HG02840 (cell line): ENCODE data around the gene BCL2L15.
A peak's percentile ranks its signal among the peaks of the same experiment; 100 is the strongest.

Experiments
- ATAC-seq: cut with Tn5 transposase; IDR thresholded peaks from one replicate; pipeline ENCODE4 v1.9.1; 2021; ENCODE audit warnings: mild to moderate bottlenecking, moderate library complexity, moderate number of reproducible peaks; ENCODE audit not compliant: unreplicated experiment, low FRiP score

BCL2L15 gene

GRCh38 chr1:113912594-113913311, 25.4 kb upstream of the BCL2L15 start:
- ATAC-seq, result no peak

- ATAC-seq, result peak; percentile 3
Observed at GRCh38 chr1:113905435-113905861, 18.1 kb upstream of the BCL2L15 start.

- ATAC-seq, result peak; percentile 91
Observed at GRCh38 chr1:113904674-113905434, 17.5 kb upstream of the BCL2L15 start, which contains the start of the genes AP4B1 and DCLRE1B. AP4B1 (minus strand) TSS chr1:113904799; CDS start chr1:113904717, 82 bp downstream. DCLRE1B (plus strand) TSS chr1:113905326; CDS start chr1:113905587, 261 bp downstream.

- ATAC-seq, result peak; percentile 36
Observed at GRCh38 chr1:113904293-113904673, 16.9 kb upstream of the BCL2L15 start.

- no peak for ATAC-seq
Observed at GRCh38 chr1:113903501-113904292, 16.3 kb upstream of the BCL2L15 start.

GRCh38 chr1:113901191-113901590, 13.8 kb upstream of the BCL2L15 start:
- no peak for ATAC-seq

- ATAC-seq, result no peak
Observed at GRCh38 chr1:113899111-113899510, 11.7 kb upstream of the BCL2L15 start.

GRCh38 chr1:113898241-113898814, 10.9 kb upstream of the BCL2L15 start:
- ATAC-seq, result no peak

- ATAC-seq, result no peak
Observed at GRCh38 chr1:113895961-113896360, 8.6 kb upstream of the BCL2L15 start.

GRCh38 chr1:113895098-113895497, 7.7 kb upstream of the BCL2L15 start:
- no peak for ATAC-seq

- no peak for ATAC-seq
Observed at GRCh38 chr1:113893267-113893666, 5.9 kb upstream of the BCL2L15 start.

- no peak for ATAC-seq
Observed at GRCh38 chr1:113891631-113892220, 4.3 kb upstream of the BCL2L15 start.

- no peak for ATAC-seq
Observed at GRCh38 chr1:113890816-113891215, 3.4 kb upstream of the BCL2L15 start.

- ATAC-seq, result no peak
Observed at GRCh38 chr1:113886417-113887401, 672 bp downstream of the BCL2L15 start.

GRCh38 chr1:113881661-113882060, 5.7 kb downstream of the BCL2L15 start:
- no peak for ATAC-seq

- ATAC-seq, result no peak
Observed at GRCh38 chr1:113879739-113880038, 7.7 kb downstream of the BCL2L15 start.

- no peak for ATAC-seq
Observed at GRCh38 chr1:113876176-113876575, 11.2 kb downstream of the BCL2L15 start.

GRCh38 chr1:113875714-113876113, 11.7 kb downstream of the BCL2L15 start:
- no peak for ATAC-seq
